SK-N-MC (cell line): ENCODE measurements around the gene C17orf107.

Source experiments
- DNase-seq: peaks from one replicate; pipeline ENCODE4 v3.0.0-alpha.2; 2011; ENCODE audit warnings: low read depth, low spot score
- H3K27ac ChIP-seq: fragments of 200-600 bp; sonication (generic); 2 replicates; pipeline ENCODE4 v1.5.1; 2016; ENCODE audit warnings: mixed run types
- H3K36me3 ChIP-seq: fragments of 200-600 bp; sonication (generic); 2 replicates; pipeline ENCODE4 v1.6.1; 2017; ENCODE audit warnings: antibody characterized with exemption, low read length, mixed read lengths; ENCODE audit not compliant: insufficient read depth
- H3K4me3 ChIP-seq: fragments of 200-600 bp; sonication (generic); 2 replicates; pipeline ENCODE4 v1.5.1; 2016
- H3K9ac ChIP-seq: fragments of 200-600 bp; sonication (generic); 2 replicates; pipeline ENCODE4 v1.8.0; 2017; ENCODE audit warnings: mixed run types, mixed read lengths; ENCODE audit not compliant: insufficient read length
- H3K9me3 ChIP-seq: fragments of 200-600 bp; sonication (generic); 2 replicates; pipeline ENCODE4 v1.6.1; 2017; ENCODE audit warnings: low read depth, mild to moderate bottlenecking, antibody characterized with exemption, low read length, moderate library complexity, mixed read lengths
- EZH2 ChIP-seq: fragments of 200-600 bp; sonication (generic); IDR thresholded peaks from one replicate; pipeline ENCODE4 v1.6.1; 2017; ENCODE audit warnings: antibody characterized with exemption
- FOXP2 ChIP-seq: optimal IDR thresholded peaks from 2 replicates; pipeline ENCODE3; 2011; ENCODE audit warnings: mild to moderate bottlenecking, moderate library complexity; ENCODE audit not compliant: insufficient read depth; ENCODE audit errors: extremely low read length, control extremely low read depth
- POLR2AphosphoS5 ChIP-seq: IDR thresholded peaks from 2 replicates; pipeline ENCODE4 v1.6.1; 2012; ENCODE audit warnings: mild to moderate bottlenecking, low read depth, low read length, borderline replicate concordance

The C17orf107 gene

DNA sequence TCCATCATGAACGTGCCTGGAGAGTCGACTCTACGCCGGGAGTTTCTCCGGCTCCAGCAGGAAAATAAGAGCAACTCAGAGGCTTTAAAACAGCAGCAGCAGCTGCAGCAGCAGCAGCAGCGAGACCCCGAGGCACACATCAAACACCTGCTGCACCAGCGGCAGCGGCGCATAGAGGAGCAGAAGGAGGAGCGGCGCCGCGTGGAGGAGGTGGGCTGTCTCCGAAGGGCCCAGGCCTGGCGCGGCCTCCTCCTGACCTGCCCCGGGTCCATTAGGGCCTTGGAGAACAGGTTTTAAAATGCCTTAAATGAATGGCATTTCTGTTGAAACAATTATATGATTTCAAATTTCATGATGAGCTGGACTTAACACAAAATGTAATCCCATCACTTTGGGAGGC is 11.8 kb upstream of the C17orf107 start:
- TF ChIP-seq EZH2, result no peak
- Histone ChIP-seq H3K27ac (no peak overlapping the region), H3K4me3 (no peak overlapping the region), H3K36me3 (peaks cover 37% of the 10 kb centered on the region; the same call in 1 of the 2 replicates), H3K9ac (no peak overlapping the region), H3K9me3 (no peaks in the 10 kb centered on the region)
- no peak for DNase-seq

DNA sequence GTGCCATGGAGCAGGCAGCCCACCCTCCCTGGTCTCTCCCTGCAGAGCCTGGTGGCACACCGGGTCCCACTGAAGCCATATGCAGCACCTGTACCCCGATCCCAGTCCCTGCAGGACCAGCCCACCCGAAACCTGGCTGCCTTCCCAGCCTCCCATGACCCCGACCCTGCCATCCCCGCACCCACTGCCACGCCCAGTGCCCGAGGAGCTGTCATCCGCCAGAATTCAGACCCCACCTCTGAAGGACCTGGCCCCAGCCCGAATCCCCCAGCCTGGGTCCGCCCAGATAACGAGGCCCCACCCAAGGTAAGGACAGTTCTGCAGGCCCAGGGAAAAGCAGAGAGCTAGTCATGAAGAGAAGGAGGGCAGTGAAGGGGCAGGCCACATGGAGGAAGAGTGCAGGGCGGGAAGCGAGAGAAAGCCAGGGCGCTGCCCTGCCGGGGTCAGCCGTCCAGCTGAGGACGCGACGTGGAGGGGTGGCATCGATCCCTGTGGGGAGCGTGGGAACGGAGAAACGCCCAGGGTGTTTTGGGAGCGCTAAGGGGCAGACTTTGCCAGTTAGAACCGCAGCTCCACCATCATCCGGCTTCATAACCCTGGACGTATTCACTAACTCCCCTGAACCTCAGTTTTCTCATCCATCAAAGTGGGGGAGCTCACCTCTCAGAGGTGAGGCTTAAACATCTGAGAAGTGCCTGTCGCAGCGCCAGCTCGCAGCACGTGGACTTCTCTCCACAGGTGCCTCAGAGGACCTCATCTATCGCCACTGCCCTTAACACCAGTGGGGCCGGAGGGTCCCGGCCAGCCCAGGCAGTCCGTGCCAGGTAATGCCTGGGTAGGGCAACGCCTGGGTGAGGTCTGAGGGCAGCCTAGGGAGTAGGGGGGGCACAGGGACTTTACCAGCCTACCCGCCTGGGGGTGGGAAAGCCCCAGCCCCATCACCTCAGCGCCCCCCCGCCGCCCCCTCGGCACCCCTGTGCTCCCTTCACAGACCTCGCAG is 7.6 kb upstream of the C17orf107 start:
- Histone ChIP-seq H3K4me3 (no peak overlapping the region), H3K27ac (no peak overlapping the region), H3K36me3 (peaks cover 36% of the 10 kb centered on the region; the same call in 1 of the 2 replicates), H3K9ac (no peak overlapping the region), H3K9me3 (no peaks in the 10 kb centered on the region)
- TF ChIP-seq FOXP2 (no peak), POLR2AphosphoS5 (no peak), EZH2 (no peak)
- DNase-seq, result no peak

DNA sequence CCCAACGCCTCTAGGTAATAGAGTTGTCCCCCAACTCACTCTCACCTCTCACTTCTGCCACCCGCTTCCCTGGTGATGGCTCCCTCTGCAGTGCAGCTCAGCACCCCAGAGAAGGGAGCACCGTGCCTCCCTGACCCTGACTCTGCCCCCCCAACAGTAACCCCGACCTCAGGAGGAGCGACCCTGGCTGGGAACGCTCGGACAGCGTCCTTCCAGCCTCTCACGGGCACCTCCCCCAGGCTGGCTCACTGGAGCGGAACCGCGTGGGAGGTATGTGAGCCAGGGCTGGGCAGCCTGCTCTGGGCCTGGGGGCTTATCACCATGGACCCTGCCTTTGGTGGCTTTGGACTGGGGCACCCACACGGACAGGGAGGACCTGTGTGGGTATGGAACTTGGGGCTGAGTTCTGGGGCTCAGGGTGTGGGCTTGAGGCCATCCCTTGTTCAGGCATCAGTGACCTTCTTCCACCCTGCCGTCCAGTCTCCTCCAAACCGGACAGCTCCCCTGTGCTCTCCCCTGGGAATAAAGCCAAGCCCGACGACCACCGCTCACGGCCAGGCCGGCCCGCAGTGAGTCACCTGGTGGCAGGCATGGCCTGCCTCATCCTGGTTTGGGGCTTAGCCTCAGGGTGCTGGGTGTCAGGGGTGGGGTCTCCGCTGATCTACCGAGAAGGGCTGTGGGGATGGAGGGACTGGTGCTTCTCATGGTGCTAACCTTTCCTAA is 6.7 kb upstream of the C17orf107 start:
- peaks cover 29% of the 10 kb centered on the region; the same call in 1 of the 2 replicates for H3K36me3 ChIP-seq
- TF ChIP-seq FOXP2, result no peak
- TF ChIP-seq POLR2AphosphoS5, result no peak
- TF ChIP-seq EZH2, result no peak
- H3K27ac ChIP-seq, result no peak overlapping the region
- no peak overlapping the region for H3K4me3 ChIP-seq
- H3K9me3 ChIP-seq, result no peaks in the 10 kb centered on the region
- no peak for DNase-seq
- H3K9ac ChIP-seq, result no peak overlapping the region

DNA sequence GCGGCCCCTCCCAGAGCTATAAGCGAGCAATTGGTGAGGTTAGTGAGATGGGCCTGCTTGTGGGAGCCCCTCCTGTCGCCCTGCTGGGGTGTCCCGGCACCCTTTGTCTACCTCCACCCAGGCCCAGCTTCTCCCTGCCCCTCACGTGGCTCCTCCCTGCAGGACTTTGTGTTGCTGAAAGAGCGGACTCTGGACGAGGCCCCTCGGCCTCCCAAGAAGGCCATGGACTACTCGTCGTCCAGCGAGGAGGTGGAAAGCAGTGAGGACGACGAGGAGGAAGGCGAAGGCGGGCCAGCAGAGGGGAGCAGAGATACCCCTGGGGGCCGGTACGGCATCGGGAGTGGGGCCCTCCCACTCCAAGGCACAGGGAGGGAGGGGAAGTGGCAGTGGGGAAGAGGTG is 6.1 kb upstream of the C17orf107 start:
- H3K36me3 ChIP-seq, result peaks cover 29% of the 10 kb centered on the region; the same call in 1 of the 2 replicates
- TF ChIP-seq POLR2AphosphoS5 (no peak), FOXP2 (no peak), EZH2 (no peak)

DNA sequence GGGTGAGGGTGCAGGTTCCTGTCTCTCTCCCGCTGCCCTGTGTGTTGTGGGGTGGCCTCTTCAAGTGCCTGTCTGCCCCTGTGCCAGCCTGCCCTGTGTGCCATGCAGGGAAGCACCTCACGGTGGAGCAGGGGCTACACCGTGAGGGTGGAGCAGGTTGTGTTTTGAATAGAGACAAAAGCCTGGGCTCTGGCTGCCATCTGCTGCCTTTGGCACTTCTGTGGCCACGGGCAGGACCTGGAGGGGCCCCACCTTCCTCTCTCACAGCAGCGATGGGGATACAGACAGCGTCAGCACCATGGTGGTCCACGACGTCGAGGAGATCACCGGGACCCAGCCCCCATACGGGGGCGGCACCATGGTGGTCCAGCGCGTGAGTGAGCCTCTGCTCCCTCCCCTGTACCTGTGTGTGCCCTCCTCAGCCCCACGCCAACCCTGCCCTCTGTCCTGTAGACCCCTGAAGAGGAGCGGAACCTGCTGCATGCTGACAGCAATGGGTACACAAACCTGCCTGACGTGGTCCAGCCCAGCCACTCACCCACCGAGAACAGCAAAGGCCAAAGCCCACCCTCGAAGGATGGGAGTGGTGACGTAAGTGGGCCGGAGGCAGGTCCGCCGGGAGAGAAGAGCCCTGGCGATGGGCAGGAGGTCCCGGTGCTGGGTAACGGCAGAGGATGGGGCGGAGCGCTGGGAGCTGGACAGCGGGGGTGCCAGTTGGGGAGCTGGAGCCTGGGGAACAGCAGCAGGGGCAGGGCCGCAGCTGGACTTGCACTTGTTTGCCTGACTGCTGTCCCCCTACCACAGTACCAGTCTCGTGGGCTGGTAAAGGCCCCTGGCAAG is 5.4 kb upstream of the C17orf107 start:
- Histone ChIP-seq H3K27ac (no peak overlapping the region), H3K36me3 (peaks cover 29% of the 10 kb centered on the region; the same call in 1 of the 2 replicates), H3K9me3 (no peaks in the 10 kb centered on the region), H3K4me3 (no peak overlapping the region), H3K9ac (no peak overlapping the region)
- TF ChIP-seq FOXP2, result no peak
- TF ChIP-seq POLR2AphosphoS5, result no peak
- TF ChIP-seq EZH2, result no peak
- DNase-seq, result no peak

More for the DNA sequence above, 6.1 kb upstream of the C17orf107 start:
- H3K9me3 ChIP-seq, result no peaks in the 10 kb centered on the region
- H3K9ac ChIP-seq, result no peak overlapping the region
- no peak for DNase-seq
- no peak overlapping the region for H3K4me3 ChIP-seq
- no peak overlapping the region for H3K27ac ChIP-seq

DNA sequence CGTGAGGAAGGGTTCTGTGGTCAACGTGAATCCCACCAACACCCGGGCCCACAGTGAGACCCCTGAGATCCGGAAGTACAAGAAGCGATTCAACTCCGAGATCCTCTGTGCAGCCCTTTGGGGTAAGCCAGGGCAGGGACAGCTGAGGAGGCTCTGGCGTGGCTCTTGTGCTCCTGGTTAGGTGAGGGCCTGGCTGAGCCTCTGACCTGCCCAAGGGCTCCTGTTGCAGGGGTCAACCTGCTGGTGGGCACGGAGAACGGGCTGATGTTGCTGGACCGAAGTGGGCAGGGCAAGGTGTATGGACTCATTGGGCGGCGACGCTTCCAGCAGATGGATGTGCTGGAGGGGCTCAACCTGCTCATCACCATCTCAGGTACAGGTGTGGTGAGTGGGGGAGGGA is 4.2 kb upstream of the C17orf107 start:
- no peak for TF ChIP-seq POLR2AphosphoS5
- TF ChIP-seq FOXP2, result no peak
- no peak for TF ChIP-seq EZH2
- Histone ChIP-seq H3K9me3 (no peaks in the 10 kb centered on the region), H3K36me3 (peaks cover 29% of the 10 kb centered on the region; the same call in 1 of the 2 replicates), H3K27ac (no peak overlapping the region), H3K4me3 (no peak overlapping the region), H3K9ac (no peak overlapping the region)
- DNase-seq, result no peak

DNA sequence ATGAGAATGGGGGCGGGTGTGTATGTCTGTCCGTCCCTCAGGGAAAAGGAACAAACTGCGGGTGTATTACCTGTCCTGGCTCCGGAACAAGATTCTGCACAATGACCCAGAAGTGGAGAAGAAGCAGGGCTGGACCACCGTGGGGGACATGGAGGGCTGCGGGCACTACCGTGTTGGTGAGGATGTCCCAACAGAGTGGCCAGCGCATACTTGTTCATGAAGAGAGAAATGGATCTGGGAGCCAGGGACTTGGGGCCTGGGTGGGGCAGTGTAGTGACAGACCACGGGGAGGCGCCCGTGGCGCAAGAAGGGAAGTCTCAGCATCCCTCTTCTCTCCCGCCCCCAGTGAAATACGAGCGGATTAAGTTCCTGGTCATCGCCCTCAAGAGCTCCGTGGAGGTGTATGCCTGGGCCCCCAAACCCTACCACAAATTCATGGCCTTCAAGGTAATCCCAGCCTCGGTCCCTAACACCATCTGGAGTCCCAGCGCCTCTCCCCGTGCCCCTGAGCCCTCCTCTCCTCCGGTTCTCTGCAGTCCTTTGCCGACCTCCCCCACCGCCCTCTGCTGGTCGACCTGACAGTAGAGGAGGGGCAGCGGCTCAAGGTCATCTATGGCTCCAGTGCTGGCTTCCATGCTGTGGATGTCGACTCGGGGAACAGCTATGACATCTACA is 3.5 kb upstream of the C17orf107 start:
- TF ChIP-seq EZH2 (no peak), FOXP2 (no peak), POLR2AphosphoS5 (no peak)
- Histone ChIP-seq H3K36me3 (peaks cover 24% of the 10 kb centered on the region; the same call in 1 of the 2 replicates), H3K4me3 (no peak overlapping the region), H3K27ac (no peak overlapping the region), H3K9ac (no peak overlapping the region), H3K9me3 (no peaks in the 10 kb centered on the region)
- DNase-seq, result no peak
